LHCN-M2 (cell line): ENCODE data around the gene ATMIN. TPM values are rescaled to one million over a fixed set of nuclear protein-coding genes. Genes with fewer than 3 reads are reported as not detected.

ENCODE experiments used
- DNase-seq: peaks from one replicate; pipeline ENCODE4 v3.0.0-alpha.2; 2012; ENCODE audit warnings: low read depth
- total RNA-seq: library from RNA; depleted of rRNA; stranded (reverse); fragments of >200 nt; gene quantifications from 2 replicates; pipeline ENCODE4 v1.2.3, GENCODE V29; 2014

The ATMIN gene
- total RNA-seq, 1 experiment from 2014 or later, result 41.5 TPM

DNA sequence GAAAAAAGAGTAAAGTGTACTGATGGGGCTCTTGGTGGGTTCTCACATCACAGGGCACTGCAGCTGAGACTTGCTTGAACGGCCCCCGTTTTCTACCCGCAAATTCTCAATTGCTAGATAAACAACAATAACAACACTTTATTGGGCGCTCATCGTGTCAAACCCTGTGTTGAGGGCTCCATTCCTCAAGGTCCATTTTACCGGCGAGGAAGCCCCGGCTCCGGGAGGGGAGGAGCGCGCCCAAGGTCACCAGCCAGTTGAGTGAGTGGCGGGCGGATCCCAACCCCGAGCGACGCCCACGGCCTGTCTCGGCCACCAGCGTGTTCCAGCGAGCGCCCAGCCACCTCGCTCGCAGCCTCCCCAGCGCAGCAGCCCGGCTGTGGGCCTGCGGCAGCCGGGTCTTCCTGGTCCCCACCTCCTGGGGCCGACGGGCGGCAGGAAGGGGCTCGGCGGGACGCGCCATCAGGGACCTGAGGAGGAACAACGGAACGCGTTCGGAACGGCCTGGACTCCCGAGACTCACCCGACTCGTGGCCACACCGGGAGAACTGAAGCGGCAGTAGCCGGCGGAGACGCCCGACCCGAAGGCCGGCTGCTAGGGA is 29.3 kb upstream of the ATMIN start:
- DNase-seq, result peak; percentile 39

DNA sequence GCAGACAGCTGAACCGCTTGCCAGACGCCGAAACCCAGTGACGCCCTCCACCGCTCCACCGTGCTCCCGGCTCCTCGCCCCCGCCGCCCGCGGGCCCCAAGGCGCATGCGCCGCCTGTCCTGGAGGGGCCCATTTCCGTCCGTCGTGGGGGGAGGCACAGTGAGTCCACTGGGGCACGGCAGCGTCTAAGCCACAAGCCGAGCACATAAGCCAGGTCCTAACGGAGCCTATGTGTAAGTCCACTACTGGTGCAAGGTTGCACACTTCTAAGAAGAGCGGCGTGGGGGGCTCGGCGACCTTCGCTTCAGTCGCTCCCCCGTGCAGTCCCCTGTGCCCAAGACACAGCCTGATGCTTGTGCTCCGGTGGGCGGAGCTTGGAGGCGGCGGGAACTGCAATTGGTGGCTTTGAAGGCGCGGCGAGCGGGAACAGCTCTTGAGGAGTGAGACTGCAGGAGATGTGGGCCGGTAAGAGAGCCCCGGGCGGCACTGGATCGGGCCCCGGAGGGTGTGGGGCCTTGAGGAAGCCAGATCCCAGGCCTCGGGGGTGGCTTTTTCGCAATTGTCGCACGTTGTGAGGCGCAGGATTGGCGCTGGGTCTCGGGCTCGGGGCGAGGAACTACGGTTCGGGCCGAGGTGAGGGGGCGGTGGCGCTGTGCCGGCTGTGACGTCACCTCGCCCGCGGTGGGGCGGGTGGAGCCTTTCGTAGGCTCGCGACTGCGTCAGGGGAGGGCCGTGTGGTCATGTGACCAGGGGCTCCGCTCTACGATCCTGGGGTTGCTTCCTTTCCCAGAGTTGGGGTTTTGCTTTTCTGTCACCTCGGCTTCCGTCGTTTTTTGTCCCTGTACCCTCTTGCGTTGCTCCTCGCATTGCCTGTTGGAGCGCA is 28.6 kb upstream of the ATMIN start, which contains the start of the genes CENPN and CMC2:
Gene CENPN, plus strand, starts transcription at position 402 of the 883 bp plus-strand sequence. CDS start 4,726 bp downstream, outside the sequence.
Gene CMC2, minus strand, starts transcription at position 73 of the 883 bp plus-strand sequence. CDS start 9,491 bp downstream, outside the sequence.
- peak; percentile 98 for DNase-seq

DNA sequence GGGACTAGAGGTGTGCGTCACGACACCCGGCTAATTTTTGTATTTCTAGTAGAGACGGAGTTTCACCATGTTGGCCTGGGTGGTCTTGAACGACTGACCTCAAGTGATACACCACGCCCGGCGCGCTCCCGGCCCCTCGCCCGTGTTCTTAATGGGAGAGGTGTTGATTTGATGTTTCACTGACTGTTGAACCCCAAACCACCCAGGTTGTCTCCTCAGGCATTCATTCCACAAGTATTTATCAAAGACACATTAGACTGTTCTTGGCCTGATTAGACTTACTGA is 27.2 kb upstream of the ATMIN start:
- DNase-seq, result no peak

DNA sequence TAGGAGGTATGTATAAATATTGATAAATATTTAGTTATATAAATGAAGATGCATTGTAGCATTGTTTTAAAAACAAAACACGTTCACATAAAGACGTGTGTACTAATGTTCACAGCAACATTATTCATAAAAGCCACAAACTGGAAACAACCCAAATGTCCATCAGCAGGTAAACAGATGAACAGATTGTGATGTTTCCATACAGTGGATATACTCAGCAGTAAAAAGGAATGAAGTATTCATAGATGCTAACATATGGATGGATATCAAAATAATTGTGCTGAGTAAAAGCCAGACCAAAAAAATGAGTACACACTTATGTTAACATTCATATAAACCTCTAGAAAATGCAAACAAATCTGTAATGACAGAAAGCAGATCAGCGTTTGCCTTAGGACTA is 22.7 kb upstream of the ATMIN start:
- DNase-seq, result no peak

DNA sequence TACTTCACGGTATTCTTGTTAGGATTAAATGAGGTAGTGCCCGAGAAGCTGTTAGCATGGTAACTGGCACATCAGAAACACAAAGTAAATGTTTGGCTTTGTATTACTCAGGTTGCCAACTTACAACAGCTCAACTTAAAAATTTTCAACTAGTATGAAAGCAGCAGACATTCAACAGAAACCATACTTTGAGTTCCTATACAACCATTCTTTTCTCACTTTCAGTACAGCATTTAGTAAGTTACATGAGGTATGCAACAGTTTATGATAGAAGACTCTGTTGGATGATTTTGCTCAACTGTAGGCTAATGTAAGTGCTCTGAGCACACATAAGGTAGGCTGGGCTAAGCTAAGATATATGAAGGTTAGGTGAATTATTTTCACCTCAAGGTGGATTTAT is 21.0 kb upstream of the ATMIN start:
- no peak for DNase-seq

DNA sequence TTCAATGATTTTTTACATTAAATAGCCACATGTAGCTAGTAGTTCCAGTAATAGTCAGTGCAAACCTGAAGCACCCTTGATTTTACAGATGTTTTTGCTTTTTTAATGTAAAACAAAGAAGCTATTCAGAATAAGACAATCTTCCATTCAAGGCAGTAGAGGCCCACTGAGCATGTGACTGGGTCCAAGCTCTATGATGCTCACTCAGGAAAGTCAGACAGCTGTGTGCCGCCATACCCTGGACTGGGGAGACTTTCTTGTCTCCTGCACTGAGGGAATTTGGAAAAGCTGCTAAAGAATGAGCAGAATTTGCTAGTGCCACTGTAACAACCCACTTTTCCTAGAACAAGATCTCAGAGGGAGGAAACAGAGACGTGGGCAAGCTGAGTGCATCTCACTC is 17.1 kb upstream of the ATMIN start:
- no peak for DNase-seq

DNA sequence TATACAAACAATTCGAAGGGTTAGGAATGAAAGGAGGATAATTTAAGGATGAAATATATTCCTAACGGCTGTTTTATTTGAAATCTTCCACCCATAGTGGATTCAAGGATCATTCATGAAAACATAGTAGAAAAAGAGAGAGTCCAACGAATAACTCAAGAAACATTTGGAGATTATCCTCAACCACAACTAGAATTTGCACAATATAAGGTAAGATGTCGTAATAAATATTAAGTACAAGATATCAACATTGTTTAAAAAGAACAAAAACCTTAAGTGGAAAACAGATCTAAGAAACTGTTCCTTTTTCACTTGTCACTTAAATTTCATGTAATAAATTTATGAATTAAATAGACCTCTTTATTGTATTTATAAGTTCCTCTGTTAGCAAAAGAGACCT is 9.2 kb upstream of the ATMIN start:
- no peak for DNase-seq

DNA sequence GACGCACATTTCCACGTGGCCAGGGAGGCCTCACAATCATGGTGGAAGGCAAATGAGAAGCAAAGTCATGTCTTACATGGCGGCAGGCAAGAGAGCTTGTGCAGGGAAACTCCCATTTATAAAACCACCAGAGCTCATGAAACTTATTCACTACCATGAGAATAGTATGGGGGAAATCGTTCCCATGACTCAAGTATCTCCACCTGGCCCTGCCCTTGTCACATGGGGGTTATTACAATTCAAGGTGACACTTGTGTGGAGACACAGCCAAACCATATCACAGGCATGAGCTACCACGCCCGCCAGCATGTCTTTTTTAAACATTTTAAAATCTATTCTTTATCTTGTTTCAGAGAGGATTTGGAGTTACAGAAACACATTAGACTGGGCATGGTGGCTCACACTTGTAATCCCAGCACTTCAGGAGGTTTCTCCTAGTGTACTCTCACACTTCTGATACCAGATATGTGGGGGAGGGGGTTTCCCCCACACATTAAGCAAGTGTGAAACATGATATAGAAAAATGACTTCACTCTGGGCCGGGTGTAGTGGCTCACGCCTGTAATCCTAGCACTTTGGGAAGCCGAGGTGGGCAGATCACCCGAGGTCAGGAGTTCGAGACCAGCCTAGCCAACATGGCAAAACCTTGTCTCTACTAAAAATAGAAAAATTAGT is 5.6 kb upstream of the ATMIN start:
- no peak for DNase-seq

DNA sequence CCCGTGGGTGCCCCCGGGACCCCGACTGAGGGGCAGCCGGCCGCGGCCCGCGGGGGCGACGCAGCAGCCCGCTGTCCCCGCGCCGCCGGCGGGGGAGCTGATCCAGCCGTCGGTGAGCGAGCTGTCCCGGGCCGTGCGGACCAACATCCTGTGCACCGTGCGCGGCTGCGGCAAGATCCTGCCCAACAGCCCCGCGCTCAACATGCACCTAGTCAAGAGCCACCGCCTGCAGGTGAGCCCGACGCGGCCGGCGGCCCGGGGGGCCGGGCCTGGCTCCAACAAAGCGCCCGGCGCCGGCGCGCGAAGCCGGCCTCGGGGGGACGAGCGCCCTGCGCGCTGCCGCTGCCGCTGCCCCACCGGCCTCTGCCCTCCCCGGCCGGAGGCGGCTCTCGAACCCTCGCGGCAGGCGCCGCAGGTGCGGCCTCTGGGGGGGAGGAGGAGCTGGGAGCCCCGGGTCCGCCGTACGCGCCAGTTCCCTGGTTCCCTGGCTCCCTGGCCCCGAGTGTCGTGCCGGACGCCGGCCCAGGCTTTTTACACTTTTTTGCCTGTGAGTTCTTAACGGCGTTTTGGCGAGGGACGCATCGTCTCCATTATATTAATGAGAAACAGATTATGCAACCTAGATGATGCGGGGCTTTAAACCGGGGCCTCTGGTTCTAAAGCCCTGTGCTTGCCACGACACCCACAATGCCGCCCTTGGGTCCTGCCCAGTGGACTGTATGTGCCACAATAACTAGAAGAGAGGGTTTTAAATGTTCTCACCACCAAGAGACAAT is 521 bp downstream of the ATMIN start:
- DNase-seq, result peak; percentile 19

DNA sequence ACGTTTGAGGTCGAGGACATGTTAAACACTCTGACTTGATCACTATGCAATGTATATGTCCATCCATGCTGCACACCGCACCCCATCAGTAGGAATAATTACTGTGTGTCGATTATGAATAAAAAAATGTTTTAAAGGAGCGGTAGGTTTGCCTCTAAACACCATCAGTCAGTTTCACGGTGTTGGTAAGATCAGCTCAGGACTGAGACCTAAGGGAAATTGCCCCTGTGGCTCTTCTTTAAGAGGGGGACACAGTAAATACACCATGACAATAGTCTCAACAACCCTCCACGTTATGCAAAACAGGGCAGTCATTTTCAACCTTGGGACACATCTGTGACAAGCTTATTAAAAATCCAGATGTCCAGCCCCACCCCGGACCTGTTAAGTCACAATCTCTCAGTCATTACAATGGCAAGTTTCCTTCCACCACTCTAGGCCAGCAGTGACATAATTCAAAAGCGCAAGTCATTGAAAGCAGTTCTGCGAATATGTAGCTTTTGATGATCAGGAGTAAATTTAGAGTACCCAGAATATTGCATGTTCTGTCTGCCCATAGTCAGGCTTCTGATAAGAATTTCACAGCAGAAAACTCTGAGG is 1.2 kb downstream of the ATMIN start:
- no peak for DNase-seq

DNA sequence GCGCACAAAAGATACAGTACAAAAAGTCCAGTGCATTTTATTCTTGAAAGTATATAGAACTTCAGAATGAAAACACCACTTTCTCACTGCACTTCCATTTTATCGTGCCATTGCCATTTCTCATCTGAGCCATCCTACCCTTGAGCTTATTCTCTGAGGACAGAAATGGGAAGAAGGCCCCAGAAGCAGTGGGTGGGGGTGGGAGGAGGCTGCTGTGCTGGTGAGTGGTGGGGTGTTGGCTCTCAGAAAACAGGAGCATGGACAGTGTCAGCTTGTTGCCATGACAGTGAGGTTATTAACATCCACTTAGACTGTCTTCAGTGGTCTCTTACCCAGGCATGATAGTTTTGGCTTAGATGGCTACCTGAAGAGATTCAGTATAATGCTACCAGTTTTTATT is 4.5 kb downstream of the ATMIN start:
- DNase-seq, result no peak

DNA sequence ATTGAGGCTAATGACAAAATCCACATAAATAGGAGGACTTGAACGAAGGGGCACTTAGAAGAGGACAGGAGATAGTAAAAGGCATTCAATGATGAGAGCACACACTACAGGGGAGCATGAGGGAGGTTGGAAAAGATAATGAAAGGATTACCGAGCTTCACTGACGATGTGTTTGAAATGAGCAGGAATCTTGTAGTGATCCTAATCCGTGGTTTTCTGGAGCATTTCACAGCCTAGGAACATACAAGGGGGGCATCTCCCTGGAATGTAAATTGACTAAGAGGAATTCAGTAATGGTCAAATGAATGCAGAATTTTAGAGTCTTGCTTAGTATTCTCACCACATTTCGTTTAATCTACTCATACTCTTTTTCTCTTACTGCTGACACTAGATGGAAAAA is 5.2 kb downstream of the ATMIN start:
- no peak for DNase-seq

DNA sequence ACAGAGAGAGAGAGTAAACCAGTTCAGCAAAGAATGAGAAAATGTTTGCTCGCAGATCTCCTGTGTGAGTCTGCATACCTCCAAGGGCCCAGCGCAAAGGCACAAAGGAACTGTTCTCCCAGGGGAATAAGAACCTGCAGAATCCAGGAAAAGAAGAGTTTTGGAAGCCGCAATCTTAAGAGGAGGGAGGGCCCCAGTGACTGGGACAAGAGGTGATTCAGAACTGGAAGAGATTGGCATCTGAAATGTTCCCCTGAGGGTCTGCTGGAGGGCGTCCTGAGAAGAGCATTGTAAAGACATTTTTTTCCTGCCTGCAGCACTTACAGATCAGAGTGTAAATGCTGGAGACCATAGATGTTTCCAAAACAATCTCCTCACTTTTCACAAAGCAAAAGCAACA is 6.1 kb downstream of the ATMIN start:
- no peak for DNase-seq

DNA sequence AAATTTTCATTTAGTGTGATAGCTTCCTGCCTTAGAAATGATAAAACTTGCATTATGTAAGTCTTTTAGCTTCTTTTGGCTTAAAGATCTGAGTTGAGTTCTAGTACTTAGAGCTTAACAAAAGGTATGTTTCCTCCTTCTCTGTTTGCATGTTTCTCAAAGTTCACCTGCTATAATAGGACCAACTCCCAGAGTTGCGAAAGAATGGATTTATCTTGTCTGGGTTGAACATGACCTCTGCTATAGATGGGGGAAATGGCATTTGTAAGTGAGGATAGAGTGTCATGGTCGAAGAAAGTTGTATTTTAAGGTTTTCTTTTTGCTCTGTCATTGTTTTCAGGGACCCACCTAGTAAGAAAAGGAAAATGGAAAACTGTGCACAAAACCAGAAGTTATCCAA is 7.2 kb downstream of the ATMIN start:
- no peak for DNase-seq

DNA sequence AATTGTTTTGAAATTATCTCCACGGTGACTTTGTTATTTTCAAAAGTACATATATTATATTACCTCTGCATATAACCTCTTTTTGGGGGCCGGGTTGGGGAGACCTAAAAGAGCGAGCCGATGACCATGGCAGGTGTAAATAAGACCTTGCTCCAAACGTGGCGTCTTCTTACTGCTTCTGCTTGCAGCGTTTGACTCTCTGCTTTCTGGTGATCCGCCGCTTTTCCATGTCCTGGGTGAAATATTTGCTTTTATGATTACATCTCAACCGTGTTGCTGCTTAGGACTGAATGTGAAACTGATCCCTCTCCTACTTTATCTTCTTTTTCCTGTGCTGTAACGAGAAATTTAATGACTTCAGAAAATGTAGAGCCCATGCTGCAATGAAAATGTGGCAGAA is 18.1 kb downstream of the ATMIN start:
- no peak for DNase-seq

DNA sequence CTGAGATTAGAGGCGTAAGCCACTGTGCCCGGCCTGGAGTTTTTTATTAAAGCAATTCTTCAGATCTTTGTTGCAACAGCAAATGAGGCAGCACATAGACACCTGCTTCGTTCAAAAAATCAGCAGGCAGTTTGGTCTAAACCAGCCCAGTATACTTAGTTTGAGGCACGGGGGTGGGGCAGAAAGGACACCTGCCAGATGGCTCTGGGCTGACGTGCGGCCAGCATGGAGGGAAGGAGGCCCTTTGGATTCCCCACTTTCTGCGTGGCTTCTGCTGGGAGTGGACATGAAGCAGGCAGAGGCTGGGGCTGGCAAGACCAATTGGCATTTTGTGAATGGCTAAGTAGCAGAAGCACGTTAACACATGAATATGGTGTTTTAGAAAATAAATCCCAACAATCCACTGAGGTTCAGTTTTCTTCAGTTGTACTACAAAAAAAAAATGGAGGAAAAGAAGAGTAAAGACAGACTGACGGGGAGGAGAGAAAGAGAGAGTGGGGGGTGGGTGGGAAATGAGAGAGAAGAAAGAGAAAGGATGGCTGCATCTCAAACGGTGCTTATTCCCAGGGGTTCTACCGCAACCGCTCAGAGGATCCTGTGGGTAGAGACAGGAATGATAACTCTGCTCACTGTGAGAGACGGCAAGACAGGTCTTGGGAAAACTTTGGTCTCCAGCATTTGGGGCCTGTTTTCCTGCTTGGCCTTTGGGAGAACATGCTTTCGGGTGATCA is 25.1 kb downstream of the ATMIN start:
- DNase-seq, result no peak

DNA sequence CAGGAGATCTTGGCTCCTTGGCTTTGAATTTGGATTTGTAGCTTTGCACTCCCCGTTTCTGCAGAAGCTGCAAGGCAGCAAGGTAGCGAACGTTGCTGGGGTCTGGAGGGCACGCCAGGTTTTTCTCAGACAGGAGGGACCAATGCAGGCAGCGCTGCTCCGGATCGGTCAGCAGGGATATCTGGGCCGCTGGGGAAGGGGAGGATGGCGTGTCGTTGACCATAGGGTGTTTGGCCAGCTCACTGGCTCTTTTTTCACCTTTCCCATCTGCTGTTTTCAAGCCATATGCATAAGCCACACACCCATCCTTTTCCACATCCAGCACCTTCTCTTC is 25.6 kb downstream of the ATMIN start:
- DNase-seq, result no peak

DNA sequence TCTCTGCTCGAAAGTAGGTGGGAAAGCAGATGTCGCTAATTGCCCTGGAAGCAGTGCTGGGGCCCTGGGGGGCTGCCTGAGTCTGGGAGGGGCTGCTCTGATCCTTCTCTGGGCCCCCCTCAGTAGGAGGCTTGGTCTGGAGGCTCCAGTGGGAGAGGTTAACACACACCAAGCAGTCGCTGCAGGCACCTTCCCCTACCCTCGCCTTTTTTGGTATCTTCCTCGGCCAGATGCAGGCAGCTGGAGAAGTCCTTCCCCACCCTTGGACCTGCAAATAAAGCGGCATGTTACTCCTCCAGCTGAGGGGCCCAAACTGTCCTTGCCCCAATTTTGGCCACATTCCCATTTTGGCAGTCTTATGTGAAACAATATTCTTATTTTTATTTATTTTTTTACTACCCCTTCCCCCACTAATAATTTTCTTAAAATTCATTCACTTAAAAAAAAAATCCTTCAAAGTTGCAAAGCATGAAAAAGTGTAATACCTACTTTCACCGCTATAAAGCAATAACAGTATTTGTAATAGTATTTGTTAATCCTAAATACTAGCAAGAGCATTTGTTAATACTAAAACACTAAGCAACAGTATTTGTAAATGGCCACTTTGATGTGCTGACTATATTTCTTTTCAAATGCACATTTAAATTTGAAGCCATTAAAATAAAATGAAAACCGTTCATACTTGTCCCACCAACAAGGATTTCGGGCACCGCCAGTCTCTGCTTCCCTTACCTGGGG is 26.4 kb downstream of the ATMIN start:
- no peak for DNase-seq

DNA sequence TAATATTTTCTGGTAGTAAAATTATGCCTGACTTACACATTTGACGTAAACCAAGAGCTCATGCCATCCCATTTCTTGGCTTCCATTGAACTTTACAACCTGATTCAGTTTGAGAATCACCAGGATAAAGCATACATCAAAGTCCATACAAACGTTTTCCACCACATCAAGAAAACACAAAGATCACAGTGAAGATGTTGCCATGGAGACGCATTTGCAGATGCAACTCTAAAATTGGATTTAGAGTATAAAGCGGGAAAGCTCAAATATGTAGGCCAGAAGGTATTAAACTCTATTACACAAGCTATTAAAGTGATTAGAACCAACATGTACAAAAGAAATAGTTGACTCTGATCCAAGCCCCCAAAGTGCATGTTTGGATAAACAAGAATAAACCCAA is 31.0 kb downstream of the ATMIN start:
- DNase-seq, result peak; percentile 27

DNA sequence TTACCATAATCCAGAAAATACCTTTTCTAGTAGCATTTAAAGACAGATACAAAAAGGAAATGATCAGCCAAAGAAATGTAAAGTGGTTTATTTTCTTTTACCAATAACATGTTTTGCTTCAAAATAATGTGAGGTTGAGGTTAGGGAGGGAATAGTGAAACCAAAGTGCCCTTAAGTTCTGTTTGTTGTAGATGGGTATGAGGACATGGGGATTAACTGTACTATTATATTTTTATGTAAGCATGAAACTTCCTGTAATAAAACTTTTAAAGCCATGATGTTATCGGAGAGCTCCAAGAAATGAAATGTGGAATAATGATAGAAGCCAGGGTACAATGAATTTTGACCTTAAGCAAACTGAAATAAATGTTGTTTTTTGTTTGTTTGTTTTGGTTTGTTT is 31.5 kb downstream of the ATMIN start:
- DNase-seq, result peak; percentile 66
